IgD-negative memory B cell (primary cell): ENCODE data around the gene RBFOX1. TPM values are rescaled to one million over a fixed set of nuclear protein-coding genes. Genes with fewer than 3 reads are reported as not detected.

ENCODE experiments used
- H3K27ac Mint-ChIP-seq, 3 donors: one replicate each; pipeline ENCODE4 v1.8.0; 2020 to 2022; ENCODE audit warnings: mild to moderate bottlenecking in 3 of 3, mixed read lengths in 3 of 3, moderate library complexity in 1 of 3
- H3K27me3 Mint-ChIP-seq: one replicate; pipeline ENCODE4 v1.8.0; 2021; ENCODE audit warnings: mixed read lengths
- H3K36me3 Mint-ChIP-seq: one replicate; pipeline ENCODE4 v1.8.0; 2020; ENCODE audit warnings: mild to moderate bottlenecking, mixed read lengths
- H3K4me1 Mint-ChIP-seq, 3 donors: one replicate each; pipeline ENCODE4 v1.8.0; 2020 to 2022; ENCODE audit warnings: mixed read lengths in 3 of 3, mild to moderate bottlenecking in 1 of 3
- H3K4me3 Mint-ChIP-seq, 4 donors: one replicate each; pipeline ENCODE4 v1.8.0; 2020 to 2022; ENCODE audit warnings: mild to moderate bottlenecking in 4 of 4, mixed read lengths in 4 of 4, moderate library complexity in 3 of 4
- H3K9me3 Mint-ChIP-seq, 3 donors: one replicate each; pipeline ENCODE4 v1.8.0; 2020 to 2021; ENCODE audit warnings: mixed read lengths in 3 of 3, mild to moderate bottlenecking in 1 of 3
- polyA plus RNA-seq: library from polyadenylated mRNA; unstranded; fragments of 300-500 nt; fragmentation: Illumina TruSeq; gene quantifications from one replicate; pipeline ENCODE4 v1.2.3, GENCODE V29; 2021

Gene RBFOX1
- polyA plus RNA-seq, 1 donor from 2014 or later, result not detected

- Mint-ChIP-seq H3K36me3 (no peaks in the 10 kb centered on the region), H3K27me3 (no peaks in the 10 kb centered on the region), H3K27ac (no peak overlapping the region), H3K4me1 (no peaks in the 10 kb centered on the region), H3K9me3 (peaks cover 10% of the 10 kb centered on the region in 3 donors), H3K4me3 (no peak overlapping the region)
Measured at GRCh38 chr16:7318686-7319085, 14.0 kb upstream of the RBFOX1 start.

DNA sequence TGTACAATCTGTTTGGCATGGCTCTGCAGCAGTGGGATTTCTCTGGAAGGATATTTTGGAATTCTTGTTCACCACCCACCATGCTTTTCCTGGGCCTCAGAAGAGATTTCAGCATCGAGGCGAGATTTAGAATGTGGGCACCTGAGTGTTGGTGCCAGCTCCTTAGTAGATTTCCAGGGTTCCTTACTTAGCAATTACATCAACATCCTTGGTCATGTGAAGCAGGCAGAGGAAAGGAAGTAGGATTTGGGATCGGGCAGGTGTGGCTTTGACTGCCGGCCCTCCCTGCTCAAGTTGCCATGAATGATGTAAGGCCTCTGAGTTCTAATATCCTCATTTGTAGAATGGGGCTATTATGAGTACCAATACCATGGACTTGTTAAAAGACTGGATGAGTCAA is 13.1 kb upstream of the RBFOX1 start:
- no peaks in the 10 kb centered on the region for H3K36me3 Mint-ChIP-seq
- H3K4me3 Mint-ChIP-seq, result no peak overlapping the region
- no peak overlapping the region for H3K27ac Mint-ChIP-seq
- no peaks in the 10 kb centered on the region for H3K4me1 Mint-ChIP-seq
- H3K9me3 Mint-ChIP-seq, result peaks cover 9 to 10% (median 10%) of the 10 kb centered on the region in 3 donors
- no peaks in the 10 kb centered on the region for H3K27me3 Mint-ChIP-seq

DNA sequence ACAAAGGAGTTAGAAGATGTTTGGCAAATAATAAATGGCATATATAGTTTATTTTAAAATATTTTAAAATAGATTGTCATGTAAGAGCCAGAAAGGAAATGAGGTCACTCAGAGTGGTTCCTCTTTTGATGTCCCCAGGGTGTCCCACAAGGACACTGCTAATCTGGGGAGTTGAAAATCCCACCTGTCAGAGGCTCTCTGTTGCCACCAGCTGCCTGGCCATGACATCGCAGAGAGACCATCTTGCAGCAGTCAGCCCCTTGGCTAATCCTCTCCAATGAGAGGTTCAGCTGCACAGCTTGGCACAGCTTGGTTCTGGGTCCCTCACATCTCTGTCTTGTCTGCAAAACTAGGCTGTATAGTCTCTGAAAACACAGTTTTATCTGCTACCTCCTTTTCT is 11.0 kb upstream of the RBFOX1 start:
- Mint-ChIP-seq H3K4me3 (no peak overlapping the region), H3K27ac (no peak overlapping the region), H3K27me3 (no peaks in the 10 kb centered on the region), H3K9me3 (peaks cover 8 to 18% (median 11%) of the 10 kb centered on the region in 3 donors), H3K36me3 (no peaks in the 10 kb centered on the region), H3K4me1 (no peaks in the 10 kb centered on the region)

DNA sequence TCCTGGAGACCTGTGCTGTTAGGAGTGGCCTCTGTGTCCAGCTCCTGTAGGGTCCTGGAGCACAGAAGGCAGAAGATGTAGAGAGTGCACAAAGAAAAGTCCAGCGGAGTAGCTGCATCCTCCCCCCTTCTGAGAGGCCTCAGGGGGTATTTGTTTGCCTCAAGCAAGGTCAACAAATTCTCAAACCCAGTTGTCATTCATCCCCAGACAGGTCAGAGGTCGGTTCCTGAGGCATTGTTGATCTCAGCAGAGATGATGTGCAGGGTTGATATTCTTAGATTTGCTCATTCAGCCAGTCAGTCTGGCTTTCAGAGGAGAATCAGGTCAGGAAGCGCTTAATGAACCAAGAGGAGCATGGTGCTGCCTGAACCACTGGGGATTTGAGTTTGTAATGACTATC is 8.3 kb upstream of the RBFOX1 start:
- H3K36me3 Mint-ChIP-seq, result no peaks in the 10 kb centered on the region

GRCh38 chr16:7325834-7326233 is 6.8 kb upstream of the RBFOX1 start:
- peaks cover 7 to 15% (median 13%) of the 10 kb centered on the region in 3 donors for H3K9me3 Mint-ChIP-seq
- H3K36me3 Mint-ChIP-seq, result no peaks in the 10 kb centered on the region
- H3K4me1 Mint-ChIP-seq, result no peaks in the 10 kb centered on the region
- H3K4me3 Mint-ChIP-seq, result no peak overlapping the region
- H3K27me3 Mint-ChIP-seq, result no peaks in the 10 kb centered on the region
- H3K27ac Mint-ChIP-seq, result no peak overlapping the region

More for the DNA sequence above, 8.3 kb upstream of the RBFOX1 start:
- Mint-ChIP-seq H3K27ac (no peak overlapping the region), H3K4me3 (no peak overlapping the region), H3K27me3 (no peaks in the 10 kb centered on the region), H3K4me1 (no peaks in the 10 kb centered on the region), H3K9me3 (peaks cover 11 to 18% (median 16%) of the 10 kb centered on the region in 3 donors)

- H3K36me3 Mint-ChIP-seq, result no peaks in the 10 kb centered on the region
- H3K4me3 Mint-ChIP-seq, result no peak overlapping the region
- peaks cover 5 to 16% (median 7%) of the 10 kb centered on the region in 3 donors for H3K9me3 Mint-ChIP-seq
- H3K27ac Mint-ChIP-seq, result no peak overlapping the region
- no peaks in the 10 kb centered on the region for H3K27me3 Mint-ChIP-seq
- H3K4me1 Mint-ChIP-seq, result no peaks in the 10 kb centered on the region
Measured at GRCh38 chr16:7330709-7331108, 1.9 kb upstream of the RBFOX1 start.

GRCh38 chr16:7331997-7332396 is 648 bp upstream of the RBFOX1 start:
- H3K27ac Mint-ChIP-seq, result no peak overlapping the region
- no peaks in the 10 kb centered on the region for H3K4me1 Mint-ChIP-seq
- H3K36me3 Mint-ChIP-seq, result no peaks in the 10 kb centered on the region

GRCh38 chr16:7333180-7333725 is 608 bp downstream of the RBFOX1 start:
- Mint-ChIP-seq H3K27ac (no peak overlapping the region), H3K9me3 (peaks cover 2 to 11% (median 5%) of the 10 kb centered on the region in 3 donors), H3K27me3 (no peaks in the 10 kb centered on the region), H3K36me3 (no peaks in the 10 kb centered on the region), H3K4me1 (no peaks in the 10 kb centered on the region), H3K4me3 (no peak overlapping the region)

More at GRCh38 chr16:7331997-7332396, 648 bp upstream of the RBFOX1 start:
- H3K27me3 Mint-ChIP-seq, result no peaks in the 10 kb centered on the region
- H3K9me3 Mint-ChIP-seq, result peaks cover 2 to 16% (median 7%) of the 10 kb centered on the region in 3 donors
- no peak overlapping the region for H3K4me3 Mint-ChIP-seq

GRCh38 chr16:7334801-7335560 is 2.3 kb downstream of the RBFOX1 start:
- Mint-ChIP-seq H3K9me3 (peaks cover 2 to 10% (median 5%) of the 10 kb centered on the region in 3 donors), H3K4me3 (no peak overlapping the region), H3K4me1 (no peaks in the 10 kb centered on the region), H3K27me3 (no peaks in the 10 kb centered on the region), H3K36me3 (no peaks in the 10 kb centered on the region), H3K27ac (no peak overlapping the region)

DNA sequence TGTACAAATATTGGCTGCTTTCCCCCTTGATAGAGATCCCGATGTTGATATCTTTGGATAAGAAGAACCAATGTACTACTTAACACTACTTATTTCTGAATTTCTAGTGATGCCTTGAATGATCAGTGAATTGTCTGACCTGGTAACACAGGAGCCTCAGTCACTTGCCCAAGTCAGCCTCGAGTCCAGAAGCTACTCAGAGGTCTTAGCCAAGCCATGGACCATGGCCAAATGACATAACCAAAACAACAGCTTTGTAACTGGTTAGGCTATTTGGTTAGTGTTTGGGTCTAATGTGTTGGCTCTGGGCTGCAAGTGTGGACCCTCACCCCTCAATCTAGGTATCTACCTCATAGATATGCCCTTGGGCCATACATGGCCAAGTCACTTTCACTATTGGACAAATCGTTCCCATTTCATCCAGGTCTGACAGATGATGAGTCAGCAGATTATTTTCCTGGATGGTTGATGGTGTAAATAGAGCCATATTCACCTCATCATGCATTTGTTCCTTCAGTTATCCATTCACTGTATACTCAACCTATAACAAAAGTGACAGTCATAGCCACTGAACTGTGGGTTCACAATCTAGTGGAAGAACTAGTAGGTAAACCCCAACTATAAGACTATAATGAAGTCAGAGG is 3.5 kb downstream of the RBFOX1 start:
- Mint-ChIP-seq H3K4me1 (no peaks in the 10 kb centered on the region), H3K36me3 (no peaks in the 10 kb centered on the region), H3K27ac (no peak overlapping the region), H3K9me3 (peaks cover 4 to 10% (median 5%) of the 10 kb centered on the region in 3 donors), H3K27me3 (no peaks in the 10 kb centered on the region), H3K4me3 (no peak overlapping the region)

GRCh38 chr16:7336742-7337141 is 4.1 kb downstream of the RBFOX1 start:
- H3K27me3 Mint-ChIP-seq, result no peaks in the 10 kb centered on the region
- no peaks in the 10 kb centered on the region for H3K36me3 Mint-ChIP-seq
- H3K9me3 Mint-ChIP-seq, result peaks cover 4 to 10% (median 5%) of the 10 kb centered on the region in 3 donors
- no peak overlapping the region for H3K27ac Mint-ChIP-seq
- no peak overlapping the region for H3K4me3 Mint-ChIP-seq
- no peaks in the 10 kb centered on the region for H3K4me1 Mint-ChIP-seq

DNA sequence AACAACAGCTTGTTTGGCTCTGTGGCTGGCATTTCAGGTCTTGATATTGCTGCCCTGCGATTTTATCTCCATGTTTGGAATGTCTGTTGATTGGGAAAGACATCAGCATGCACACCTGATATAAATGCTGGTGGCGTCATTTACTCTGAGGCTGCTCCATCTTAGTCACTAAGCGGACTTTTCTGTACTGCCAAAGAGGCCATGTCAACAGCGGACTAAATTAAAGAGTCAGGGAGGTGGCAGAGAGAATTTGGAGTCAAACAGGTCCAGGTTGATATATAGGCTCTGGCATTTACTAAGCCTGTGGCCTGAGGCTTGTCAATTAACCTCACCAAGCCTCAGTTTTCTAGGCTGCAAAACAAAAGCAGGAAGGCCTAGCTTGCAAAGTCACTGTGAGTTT is 6.2 kb downstream of the RBFOX1 start:
- no peak overlapping the region for H3K27ac Mint-ChIP-seq
- H3K9me3 Mint-ChIP-seq, result peaks cover 5 to 7% (median 6%) of the 10 kb centered on the region in 3 donors
- H3K27me3 Mint-ChIP-seq, result no peaks in the 10 kb centered on the region
- H3K36me3 Mint-ChIP-seq, result no peaks in the 10 kb centered on the region
- H3K4me1 Mint-ChIP-seq, result no peaks in the 10 kb centered on the region
- H3K4me3 Mint-ChIP-seq, result no peak overlapping the region

DNA sequence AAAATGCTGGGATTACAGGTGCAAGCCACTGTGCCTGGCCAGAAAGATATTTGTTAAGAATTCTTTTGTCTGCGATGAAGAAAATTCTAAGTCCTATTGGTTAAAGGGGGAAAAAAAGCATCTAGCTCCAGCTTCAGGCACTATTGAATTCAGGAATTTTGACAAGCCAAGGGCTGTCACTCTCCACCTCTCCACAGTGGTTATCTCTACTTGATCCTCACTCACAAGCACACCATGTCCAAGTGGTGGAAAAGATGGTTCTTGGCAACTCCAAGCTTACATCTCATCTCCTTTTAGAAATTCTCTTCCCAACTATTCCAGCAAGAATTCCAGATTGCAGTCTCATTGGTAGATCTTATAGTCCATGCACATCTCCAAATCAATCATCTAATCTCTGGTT is 7.1 kb downstream of the RBFOX1 start:
- Mint-ChIP-seq H3K27me3 (no peaks in the 10 kb centered on the region), H3K36me3 (no peaks in the 10 kb centered on the region), H3K9me3 (peaks cover 3 to 6% (median 5%) of the 10 kb centered on the region in 3 donors), H3K4me3 (no peak overlapping the region), H3K27ac (no peak overlapping the region), H3K4me1 (no peaks in the 10 kb centered on the region)

GRCh38 chr16:7340938-7341337 is 8.3 kb downstream of the RBFOX1 start:
- Mint-ChIP-seq H3K36me3 (no peaks in the 10 kb centered on the region), H3K27ac (no peak overlapping the region), H3K27me3 (no peaks in the 10 kb centered on the region), H3K4me3 (no peak overlapping the region), H3K4me1 (no peaks in the 10 kb centered on the region), H3K9me3 (peaks cover 3 to 8% (median 4%) of the 10 kb centered on the region in 3 donors)

DNA sequence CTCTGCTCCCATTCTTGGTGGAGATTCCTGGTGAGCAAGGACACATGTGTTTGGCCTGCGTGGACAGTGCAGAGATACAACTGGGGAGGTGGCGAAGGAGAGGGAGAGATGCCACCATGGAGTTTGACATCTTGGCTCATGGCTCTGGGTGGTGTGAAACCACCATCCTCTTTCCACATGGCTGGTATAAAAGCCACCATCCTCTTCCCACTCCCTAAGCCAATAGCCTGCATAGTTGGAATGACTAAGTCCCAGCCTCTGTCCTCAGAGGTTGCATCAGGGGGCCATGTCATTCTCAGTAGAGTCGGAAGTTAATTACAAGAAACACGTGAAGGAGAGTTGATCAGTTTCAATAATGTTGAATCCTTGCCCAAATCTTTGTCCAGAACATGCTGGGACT is 10.0 kb downstream of the RBFOX1 start:
- Mint-ChIP-seq H3K36me3 (no peaks in the 10 kb centered on the region), H3K4me3 (no peak overlapping the region), H3K9me3 (peaks cover 3 to 16% (median 5%) of the 10 kb centered on the region in 3 donors), H3K4me1 (no peaks in the 10 kb centered on the region), H3K27me3 (no peaks in the 10 kb centered on the region), H3K27ac (no peak overlapping the region)
